Neutrophil (primary cell): ENCODE results near the gene PMEPA1.

Source experiments
- H3K27ac ChIP-seq: fragments of 200-600 bp; sonication (generic); 2 replicates; pipeline ENCODE4 v1.5.1; 2016; ENCODE audit warnings: mild to moderate bottlenecking, moderate library complexity
- H3K27me3 ChIP-seq: fragments of 200-600 bp; sonication (generic); 2 replicates; pipeline ENCODE4 v1.6.0; 2016; ENCODE audit warnings: mild to moderate bottlenecking
- H3K36me3 ChIP-seq: fragments of 200-600 bp; sonication (generic); 2 replicates; pipeline ENCODE4 v1.5.1; 2017
- H3K4me1 ChIP-seq, 2 experiments: fragments of 200-600 bp in 1 of 2; sonication (generic) in 1 of 2; 1 replicate in 1 of 2; 2 replicates in 1 of 2; pipeline versions ENCODE4 v1.5.1 to v1.6.1; 2013 to 2016; ENCODE audit warnings: low read depth in 1 of 2, low read length in 1 of 2, mild to moderate bottlenecking in 1 of 2, moderate library complexity in 1 of 2; ENCODE audit not compliant: control insufficient read depth in 1 of 2, insufficient read depth in 1 of 2
- H3K4me3 ChIP-seq, 2 experiments: fragments of 200-600 bp in 1 of 2; sonication (generic) in 1 of 2; 1 replicate in 1 of 2; 2 replicates in 1 of 2; pipeline ENCODE4 v1.5.1; 2013 to 2016; ENCODE audit warnings: low read depth in 1 of 2, low read length in 1 of 2, mild to moderate bottlenecking in 1 of 2, moderate library complexity in 1 of 2
- H3K9me3 ChIP-seq: fragments of 200-600 bp; sonication (generic); 2 replicates; pipeline ENCODE4 v1.5.1; 2016
- CTCF ChIP-seq: fragments of 200-600 bp; sonication (generic); IDR thresholded peaks from 2 replicates; pipeline ENCODE4 v1.5.1; 2016; ENCODE audit warnings: antibody characterized with exemption

The PMEPA1 gene

GRCh38 chr20:57653910-57654309, 55.9 kb downstream of the PMEPA1 start:
- H3K27ac ChIP-seq, result no peak overlapping the region
- no peaks in the 10 kb centered on the region for H3K36me3 ChIP-seq
- no peaks in the 10 kb centered on the region for H3K9me3 ChIP-seq
- TF ChIP-seq CTCF, result no peak
- H3K27me3 ChIP-seq, result peaks cover 21% of the 10 kb centered on the region
- H3K4me1 ChIP-seq, result no peaks in the 10 kb centered on the region
- no peak overlapping the region for H3K4me3 ChIP-seq

GRCh38 chr20:57653546-57653900, 56.3 kb downstream of the PMEPA1 start:
- H3K27ac ChIP-seq, result no peak overlapping the region
- peaks cover 21% of the 10 kb centered on the region for H3K27me3 ChIP-seq
- no peaks in the 10 kb centered on the region for H3K4me1 ChIP-seq
- no peak overlapping the region for H3K4me3 ChIP-seq
- H3K9me3 ChIP-seq, result no peaks in the 10 kb centered on the region
- TF ChIP-seq CTCF, result no peak
- no peaks in the 10 kb centered on the region for H3K36me3 ChIP-seq

GRCh38 chr20:57652606-57653545, 56.9 kb downstream of the PMEPA1 start:
- Histone ChIP-seq H3K36me3 (no peaks in the 10 kb centered on the region), H3K9me3 (no peaks in the 10 kb centered on the region), H3K4me3 (no peak overlapping the region), H3K27me3 (peaks cover 21% of the 10 kb centered on the region), H3K27ac (no peak overlapping the region), H3K4me1 (no peaks in the 10 kb centered on the region)
- TF ChIP-seq CTCF, result no peak

GRCh38 chr20:57651881-57652605, 57.8 kb downstream of the PMEPA1 start:
- Histone ChIP-seq H3K36me3 (no peaks in the 10 kb centered on the region), H3K4me3 (no peak overlapping the region), H3K27ac (no peak overlapping the region), H3K4me1 (no peaks in the 10 kb centered on the region), H3K9me3 (no peaks in the 10 kb centered on the region), H3K27me3 (peaks cover 25% of the 10 kb centered on the region)
- TF ChIP-seq CTCF, result no peak

- Histone ChIP-seq H3K4me1 (no peaks in the 10 kb centered on the region), H3K27ac (no peak overlapping the region), H3K36me3 (no peaks in the 10 kb centered on the region), H3K4me3 (no peak overlapping the region), H3K9me3 (no peaks in the 10 kb centered on the region), H3K27me3 (peaks cover 25% of the 10 kb centered on the region)
- no peak for TF ChIP-seq CTCF
Observed at GRCh38 chr20:57650756-57651483, 58.9 kb downstream of the PMEPA1 start.
